Activated naive CD4-positive, alpha-beta T cell treated with anti-CD3 and anti-CD28 coated beads, Interleukin-2, amount 10 ng/mL, durations not matched to agents 7 days and 5 days (primary cell): ENCODE data around the gene APOL6.
"Not testable (repeated sequence)": the region's sequence is repeated elsewhere in the genome, so short reads cannot be mapped to it uniquely, and the experiment has no call there.

Source experiments
- CTCF ChIA-PET: fragments of 350-600 bp; sonication (Branson Sonifier 250); formaldehyde crosslinking; loops from one replicate; lab custom pipeline; 2021; ENCODE audit warnings: antibody characterized with exemption; lab: Charles Lee
- DNase-seq: peaks from one replicate; pipeline ENCODE4 v3.0.0-alpha.2; 2020
- H3K27ac Mint-ChIP-seq: one replicate; pipeline ENCODE4 v1.8.0; 2021; ENCODE audit warnings: mild to moderate bottlenecking, moderate library complexity, mixed read lengths
- H3K27me3 Mint-ChIP-seq: one replicate; pipeline ENCODE4 v1.8.0; 2021; ENCODE audit warnings: mild to moderate bottlenecking, mixed read lengths
- H3K36me3 Mint-ChIP-seq: one replicate; pipeline ENCODE4 v1.8.0; 2021; ENCODE audit warnings: mixed read lengths
- H3K4me1 Mint-ChIP-seq: one replicate; pipeline ENCODE4 v1.8.0; 2021; ENCODE audit warnings: mixed read lengths
- H3K4me3 Mint-ChIP-seq: one replicate; pipeline ENCODE4 v1.8.0; 2021; ENCODE audit warnings: mild to moderate bottlenecking, moderate library complexity, mixed read lengths
- H3K9me3 Mint-ChIP-seq: one replicate; pipeline ENCODE4 v1.8.0; 2021; ENCODE audit warnings: mixed read lengths

The APOL6 gene

GRCh38 chr22:35660291-35661127, 12.3 kb downstream of the APOL6 start:
- Mint-ChIP-seq H3K27ac (peak overlapping the region; percentile 92), H3K9me3 (peaks cover 26% of the 10 kb centered on the region), H3K4me3 (no peak overlapping the region), H3K36me3 (peaks cover 89% of the 10 kb centered on the region), H3K4me1 (peaks cover 62% of the 10 kb centered on the region), H3K27me3 (no peaks in the 10 kb centered on the region)
- DNase-seq = peak; percentile 68
- CTCF ChIA-PET = no interaction called here

- CTCF ChIA-PET = no interaction called here
- H3K27me3 Mint-ChIP-seq = no peaks in the 10 kb centered on the region
- peaks cover 27% of the 10 kb centered on the region for H3K9me3 Mint-ChIP-seq
- no peak for DNase-seq
- peak overlapping the region; percentile 92 for H3K27ac Mint-ChIP-seq
- peaks cover 84% of the 10 kb centered on the region for H3K36me3 Mint-ChIP-seq
- H3K4me3 Mint-ChIP-seq = no peak overlapping the region
- peaks cover 61% of the 10 kb centered on the region for H3K4me1 Mint-ChIP-seq
These were observed 13.2 kb downstream of the APOL6 start for GRCh38 chr22:35661464-35661863.

- no peak for DNase-seq
- CTCF ChIA-PET = no interaction called here
- Mint-ChIP-seq H3K36me3 (peaks cover 84% of the 10 kb centered on the region), H3K4me3 (no peak overlapping the region), H3K27me3 (no peaks in the 10 kb centered on the region), H3K9me3 (peaks cover 32% of the 10 kb centered on the region), H3K4me1 (peaks cover 51% of the 10 kb centered on the region), H3K27ac (no peak overlapping the region)
These were observed 14.7 kb downstream of the APOL6 start for GRCh38 chr22:35662914-35663313.

- no peak for DNase-seq
- H3K4me3 Mint-ChIP-seq = no peak overlapping the region
- H3K9me3 Mint-ChIP-seq = peaks cover 28% of the 10 kb centered on the region
- H3K36me3 Mint-ChIP-seq = peaks cover 84% of the 10 kb centered on the region
- H3K27me3 Mint-ChIP-seq = no peaks in the 10 kb centered on the region
- H3K4me1 Mint-ChIP-seq = peaks cover 47% of the 10 kb centered on the region
- CTCF ChIA-PET = no interaction called here
- H3K27ac Mint-ChIP-seq = no peak overlapping the region
These were observed 15.1 kb downstream of the APOL6 start for GRCh38 chr22:35663371-35663770.

GRCh38 chr22:35664955-35665587, 16.8 kb downstream of the APOL6 start:
- Mint-ChIP-seq H3K27me3 (no peaks in the 10 kb centered on the region), H3K4me3 (no peak overlapping the region), H3K36me3 (peaks cover 74% of the 10 kb centered on the region), H3K27ac (no peak overlapping the region), H3K9me3 (peaks cover 20% of the 10 kb centered on the region), H3K4me1 (peaks cover 30% of the 10 kb centered on the region)
- CTCF ChIA-PET = no interaction called here
- no peak for DNase-seq

GRCh38 chr22:35666699-35667098, 18.5 kb downstream of the APOL6 start:
- not testable (repeated sequence) for DNase-seq
- H3K4me1 Mint-ChIP-seq = peaks cover 13% of the 10 kb centered on the region
- peaks cover 57% of the 10 kb centered on the region for H3K36me3 Mint-ChIP-seq

GRCh38 chr22:35674335-35674734, 26.1 kb downstream of the APOL6 start:
- Mint-ChIP-seq H3K36me3 (peaks cover 6% of the 10 kb centered on the region), H3K9me3 (peaks cover 24% of the 10 kb centered on the region), H3K4me3 (no peak overlapping the region), H3K27ac (no peak overlapping the region), H3K27me3 (no peaks in the 10 kb centered on the region), H3K4me1 (no peaks in the 10 kb centered on the region)
- CTCF ChIA-PET = no interaction called here
- no peak for DNase-seq

More at GRCh38 chr22:35666699-35667098, 18.5 kb downstream of the APOL6 start:
- CTCF ChIA-PET, H3K27me3 Mint-ChIP-seq, H3K27ac Mint-ChIP-seq, H3K4me3 Mint-ChIP-seq: not testable (repeated sequence)
- peaks cover 19% of the 10 kb centered on the region for H3K9me3 Mint-ChIP-seq

- H3K9me3 Mint-ChIP-seq = peaks cover 22% of the 10 kb centered on the region
- CTCF ChIA-PET, H3K36me3 Mint-ChIP-seq: not testable (repeated sequence)
These were observed 27.8 kb downstream of the APOL6 start for GRCh38 chr22:35676065-35676464.

GRCh38 chr22:35677460-35678187, 29.4 kb downstream of the APOL6 start:
- Mint-ChIP-seq H3K27ac (no peak overlapping the region), H3K4me1 (no peaks in the 10 kb centered on the region), H3K4me3 (no peak overlapping the region), H3K36me3 (peaks cover 4% of the 10 kb centered on the region), H3K9me3 (peaks cover 22% of the 10 kb centered on the region), H3K27me3 (no peaks in the 10 kb centered on the region)
- CTCF ChIA-PET = interaction anchor here (1.3 kb wide), 1 partner anchor 389 kb away, joined by 3 read pairs; no protein-coding TSS in a partner anchor
- DNase-seq = no peak

More at GRCh38 chr22:35676065-35676464, 27.8 kb downstream of the APOL6 start:
- H3K27me3 Mint-ChIP-seq, DNase-seq, H3K4me3 Mint-ChIP-seq, H3K4me1 Mint-ChIP-seq, H3K27ac Mint-ChIP-seq: not testable (repeated sequence)

GRCh38 chr22:35678836-35679235, 30.6 kb downstream of the APOL6 start:
- DNase-seq = no peak
- H3K4me1 Mint-ChIP-seq = no peaks in the 10 kb centered on the region
- peaks cover 8% of the 10 kb centered on the region for H3K27me3 Mint-ChIP-seq
- H3K4me3 Mint-ChIP-seq = no peak overlapping the region
- H3K27ac Mint-ChIP-seq = no peak overlapping the region
- peaks cover 16% of the 10 kb centered on the region for H3K9me3 Mint-ChIP-seq
- CTCF ChIA-PET = no interaction called here
- H3K36me3 Mint-ChIP-seq = peaks cover 2% of the 10 kb centered on the region

- H3K4me1 Mint-ChIP-seq, H3K4me3 Mint-ChIP-seq, DNase-seq, H3K27me3 Mint-ChIP-seq, H3K27ac Mint-ChIP-seq, H3K36me3 Mint-ChIP-seq, CTCF ChIA-PET: not testable (repeated sequence)
- peaks cover 14% of the 10 kb centered on the region for H3K9me3 Mint-ChIP-seq
These were observed 31.2 kb downstream of the APOL6 start for GRCh38 chr22:35679492-35679891.

GRCh38 chr22:35681454-35682052, 33.3 kb downstream of the APOL6 start:
- Mint-ChIP-seq H3K4me1 (no peaks in the 10 kb centered on the region), H3K36me3 (no peaks in the 10 kb centered on the region), H3K27me3 (peaks cover 10% of the 10 kb centered on the region), H3K9me3 (peaks cover 7% of the 10 kb centered on the region), H3K27ac (no peak overlapping the region), H3K4me3 (no peak overlapping the region)
- no peak for DNase-seq
- CTCF ChIA-PET = no interaction called here

- CTCF ChIA-PET = no interaction called here
- no peaks in the 10 kb centered on the region for H3K36me3 Mint-ChIP-seq
- no peak for DNase-seq
- H3K4me1 Mint-ChIP-seq = no peaks in the 10 kb centered on the region
- H3K9me3 Mint-ChIP-seq = peaks cover 7% of the 10 kb centered on the region
- H3K27ac Mint-ChIP-seq = no peak overlapping the region
- no peak overlapping the region for H3K4me3 Mint-ChIP-seq
- H3K27me3 Mint-ChIP-seq = peaks cover 10% of the 10 kb centered on the region
These were observed 35.3 kb downstream of the APOL6 start for GRCh38 chr22:35683560-35683959.

- no peak overlapping the region for H3K4me3 Mint-ChIP-seq
- H3K9me3 Mint-ChIP-seq = peaks cover 7% of the 10 kb centered on the region
- H3K27me3 Mint-ChIP-seq = peaks cover 10% of the 10 kb centered on the region
- H3K27ac Mint-ChIP-seq = no peak overlapping the region
- no peaks in the 10 kb centered on the region for H3K36me3 Mint-ChIP-seq
- CTCF ChIA-PET = no interaction called here
- no peak for DNase-seq
- H3K4me1 Mint-ChIP-seq = no peaks in the 10 kb centered on the region
These were observed 36.0 kb downstream of the APOL6 start for GRCh38 chr22:35684270-35684700.
